GM10248 (cell line): Measurements from ENCODE around the gene PIK3R5.
A peak's percentile ranks its signal among the peaks of the same experiment; 100 is the strongest.

Experiments
- CTCF ChIA-PET: fragments of 300-600 bp; sonication (Branson Sonifier 250); formaldehyde crosslinking; extraction: SDS; loops from one replicate; lab custom pipeline; 2021; ENCODE audit warnings: antibody characterized with exemption; lab: Yijun Ruan, JAX
- POLR2A ChIA-PET: fragments of 350-650 bp; sonication (Branson Sonifier 250); formaldehyde crosslinking; extraction: SDS; loops from one replicate; lab custom pipeline; 2020; ENCODE audit warnings: antibody characterized with exemption; lab: Yijun Ruan, JAX
- DNase-seq: peaks from one replicate; pipeline ENCODE4 v3.0.0; 2012; ENCODE audit errors: extremely low spot score
- TF ChIP-seq, protein P1 (sequence below): IDR thresholded peaks from 2 replicates; pipeline ENCODE4 v1.5.1; 2012; ENCODE audit warnings: mild to moderate bottlenecking, low read depth; ENCODE audit errors: extremely low read depth, missing control alignments, control extremely low read depth

Gene PIK3R5

DNA sequence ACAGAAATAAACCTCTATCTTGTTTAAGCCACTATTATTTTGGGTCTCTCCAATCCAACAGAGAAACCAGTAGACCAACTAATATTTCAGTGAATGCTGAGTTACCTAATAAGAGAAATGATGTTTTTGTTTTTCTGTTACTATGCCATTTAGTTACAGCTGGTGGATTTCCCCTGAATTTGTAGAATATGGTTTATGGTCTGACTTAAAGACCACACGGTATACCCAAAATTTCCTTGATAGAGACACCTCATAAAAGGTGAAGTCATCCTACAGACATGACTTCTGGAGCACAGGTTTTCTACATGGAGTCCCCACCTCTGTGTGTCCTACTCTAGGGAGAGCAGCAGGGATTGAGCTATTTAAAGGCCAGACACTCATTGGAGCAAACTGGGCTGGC, 13.3 kb downstream of the PIK3R5 start:
- ChIA-PET CTCF (interaction anchor here (0.9 to 9.1 kb wide), 6 partner anchors 8 to 84 kb away, joined by 3 to 63 read pairs (median 5); partner anchors contain the start of genes PIK3R5 and PIK3R6), POLR2A (interaction anchor here (0.5 to 1.2 kb wide), 2 partner anchors 19 to 87 kb away, joined by 3 to 4 read pairs; no protein-coding TSS in a partner anchor)
- no peak for DNase-seq
- TF ChIP-seq, protein P1, sequence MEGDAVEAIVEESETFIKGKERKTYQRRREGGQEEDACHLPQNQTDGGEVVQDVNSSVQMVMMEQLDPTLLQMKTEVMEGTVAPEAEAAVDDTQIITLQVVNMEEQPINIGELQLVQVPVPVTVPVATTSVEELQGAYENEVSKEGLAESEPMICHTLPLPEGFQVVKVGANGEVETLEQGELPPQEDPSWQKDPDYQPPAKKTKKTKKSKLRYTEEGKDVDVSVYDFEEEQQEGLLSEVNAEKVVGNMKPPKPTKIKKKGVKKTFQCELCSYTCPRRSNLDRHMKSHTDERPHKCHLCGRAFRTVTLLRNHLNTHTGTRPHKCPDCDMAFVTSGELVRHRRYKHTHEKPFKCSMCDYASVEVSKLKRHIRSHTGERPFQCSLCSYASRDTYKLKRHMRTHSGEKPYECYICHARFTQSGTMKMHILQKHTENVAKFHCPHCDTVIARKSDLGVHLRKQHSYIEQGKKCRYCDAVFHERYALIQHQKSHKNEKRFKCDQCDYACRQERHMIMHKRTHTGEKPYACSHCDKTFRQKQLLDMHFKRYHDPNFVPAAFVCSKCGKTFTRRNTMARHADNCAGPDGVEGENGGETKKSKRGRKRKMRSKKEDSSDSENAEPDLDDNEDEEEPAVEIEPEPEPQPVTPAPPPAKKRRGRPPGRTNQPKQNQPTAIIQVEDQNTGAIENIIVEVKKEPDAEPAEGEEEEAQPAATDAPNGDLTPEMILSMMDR, result no peak

DNA sequence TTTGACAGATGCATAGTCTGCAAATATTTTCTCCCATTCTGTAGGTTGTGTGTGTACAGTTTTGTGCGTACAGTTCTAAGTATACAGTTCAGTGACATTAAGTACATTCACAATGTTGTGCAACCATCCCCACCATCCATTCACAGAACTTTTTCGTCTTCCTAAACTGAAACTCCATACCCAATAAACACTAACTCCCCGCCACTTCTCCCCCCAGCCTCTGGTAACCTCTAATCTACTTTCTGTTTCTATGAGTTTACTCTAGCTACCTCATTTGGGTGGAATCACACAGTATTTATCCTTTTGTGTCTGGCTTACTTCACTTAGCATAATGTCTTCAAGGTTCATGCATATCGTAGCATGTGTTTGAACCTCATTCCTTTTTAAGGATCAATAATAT, 14.3 kb downstream of the PIK3R5 start:
- ChIA-PET POLR2A (no interaction called here), CTCF (interaction anchor here (1.2 to 9.1 kb wide), 6 partner anchors 9 to 56 kb away, joined by 3 to 63 read pairs (median 5); partner anchors contain the start of gene PIK3R5)
- TF ChIP-seq, protein P1, result no peak
- no peak for DNase-seq

DNA sequence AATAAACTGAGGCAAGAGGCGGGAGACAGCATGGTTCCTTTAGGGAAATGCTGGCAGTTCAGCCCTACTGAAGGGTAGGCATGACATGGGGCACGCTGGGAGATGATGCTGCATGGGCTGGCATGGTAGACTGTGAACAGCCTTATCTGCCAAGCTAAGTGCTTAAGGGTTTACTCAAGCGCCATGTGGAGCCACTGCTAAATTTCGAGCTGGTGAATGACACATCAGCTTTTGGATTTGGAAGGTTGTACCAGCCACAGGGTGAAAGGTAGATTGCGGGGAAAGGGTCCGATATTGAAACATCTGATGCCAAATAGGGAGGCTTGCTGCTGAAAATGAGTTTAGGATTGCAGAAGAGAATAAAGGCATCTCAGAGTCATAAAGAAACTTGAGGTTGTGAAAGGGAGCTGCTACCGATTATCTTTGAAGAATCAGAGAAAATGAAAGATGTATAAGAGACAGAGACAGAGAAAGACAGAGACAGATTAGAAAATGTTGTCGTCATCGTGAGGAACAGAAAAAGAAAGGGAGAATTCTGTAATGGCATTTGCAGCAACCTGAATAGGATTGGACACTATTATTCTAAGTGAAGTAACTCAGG, 16.3 kb downstream of the PIK3R5 start:
- CTCF ChIA-PET, result interaction anchor here (0.8 to 9.1 kb wide), 8 partner anchors 8 to 54 kb away, joined by 3 to 63 read pairs (median 5); partner anchors contain the start of gene PIK3R5
- peak; percentile 52 for DNase-seq
- TF ChIP-seq, protein P1, result no peak
- POLR2A ChIA-PET, result interaction anchor here (1.1 kb wide), 1 partner anchor 10 kb away, joined by 4 read pairs; no protein-coding TSS in a partner anchor

DNA sequence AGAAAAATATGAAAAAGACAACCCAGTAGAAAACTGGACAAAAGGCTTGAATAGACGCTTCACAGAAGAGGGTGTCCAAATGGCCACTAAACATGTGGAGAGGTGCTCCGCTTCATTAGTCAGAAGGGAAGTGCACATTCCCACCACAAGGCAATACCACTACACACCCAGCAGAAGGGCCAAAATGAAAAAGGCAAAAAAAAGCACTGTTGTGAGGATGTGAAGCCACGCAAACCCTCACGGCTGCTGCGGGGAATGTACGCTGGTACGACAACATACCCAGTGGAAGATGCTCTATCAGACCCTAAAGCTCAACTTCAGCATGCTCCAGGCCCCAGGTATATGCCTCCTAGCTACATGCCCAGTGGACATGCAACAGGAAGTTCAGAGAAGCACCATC, 17.0 kb downstream of the PIK3R5 start:
- ChIA-PET CTCF (interaction anchor here (1.1 to 9.1 kb wide), 7 partner anchors 9 to 53 kb away, joined by 3 to 63 read pairs (median 5); partner anchors contain the start of gene PIK3R5), POLR2A (interaction anchor here (0.7 to 1.1 kb wide), 2 partner anchors 8 to 795 kb away, joined by 4 to 6 read pairs; no protein-coding TSS in a partner anchor)
- TF ChIP-seq, protein P1, result no peak
- no peak for DNase-seq

GRCh38 chr17:8947201-8947600, 18.3 kb downstream of the PIK3R5 start:
- ChIA-PET CTCF (interaction anchor here (1.2 to 9.1 kb wide), 4 partner anchors 15 to 52 kb away, joined by 3 to 63 read pairs (median 12); partner anchors contain the start of gene PIK3R5), POLR2A (no interaction called here)
- TF ChIP-seq, protein P1, result no peak
- no peak for DNase-seq

DNA sequence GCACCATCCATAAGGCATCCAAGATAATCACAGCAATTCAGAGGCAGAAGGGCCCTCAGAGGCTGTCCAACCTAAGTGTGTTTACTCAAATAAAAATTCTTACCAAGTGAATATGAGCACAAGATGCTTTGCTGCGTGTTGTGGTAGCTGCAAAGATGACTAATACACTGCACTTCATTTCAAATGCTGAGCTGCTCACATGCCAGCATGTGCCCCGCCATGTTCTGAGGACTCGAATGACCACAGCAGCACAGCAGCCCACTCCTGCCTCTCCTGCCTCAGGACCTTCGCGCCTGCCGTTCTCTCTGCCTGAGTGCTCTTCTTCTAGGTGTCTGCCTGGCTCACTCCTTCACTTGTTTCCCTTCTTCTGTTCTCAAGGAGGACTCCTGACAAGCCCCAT, 19.0 kb downstream of the PIK3R5 start:
- no peak for DNase-seq
- TF ChIP-seq, protein P1, result no peak
- POLR2A ChIA-PET, result no interaction called here
- CTCF ChIA-PET, result interaction anchor here (1.2 to 9.1 kb wide), 3 partner anchors 16 to 51 kb away, joined by 3 to 63 read pairs (median 4); partner anchors contain the start of gene PIK3R5
